Endothelial cell of umbilical vein (primary cell): ENCODE data around the gene DGKH. TPM values are rescaled to one million over a fixed set of nuclear protein-coding genes. Genes with fewer than 3 reads are reported as not detected.

Source experiments
- BruUV-seq: library from RNA; stranded (reverse); fragments of 400-500 nt; replicated peaks from 2 replicates; lab custom pipeline; 2021; lab: Mats Ljungman, UMichigan
- CTCF ChIA-PET: fragments of 300-600, 350-600 bp; sonication (Branson Sonifier 250); formaldehyde crosslinking; loops from one replicate; lab custom pipeline; 2021; ENCODE audit warnings: antibody characterized with exemption, inconsistent platforms; lab: Charles Lee
- POLR2A ChIA-PET: fragments of 300-600, 350-600 bp; sonication (Branson Sonifier 250); formaldehyde crosslinking; loops from one replicate; lab custom pipeline; 2021; ENCODE audit warnings: antibody characterized with exemption, inconsistent platforms; lab: Charles Lee
- DNase-seq: peaks from one replicate; pipeline ENCODE4 v3.0.0-alpha.2; 2011; ENCODE audit warnings: low read depth, low spot score
- FAIRE-seq: peaks from 2 replicates; lab custom pipeline; 2011; peaks lifted over from hg19 to GRCh38; lab: Jason Lieb, UNC
- H2AFZ ChIP-seq: 2 replicates; pipeline ENCODE4 v1.6.0; 2012; ENCODE audit warnings: low read depth, low read length, control low read depth, inconsistent platforms
- H3K27ac ChIP-seq: 2 replicates; pipeline ENCODE4 v1.5.1; 2011; ENCODE audit warnings: low read depth, mild to moderate bottlenecking, control low read depth, low read length, moderate library complexity; ENCODE audit not compliant: insufficient read depth
- H3K27me3 ChIP-seq, 2 experiments: 2 replicates each; pipeline versions ENCODE4 v1.6.0 to v1.6.1; 2011; ENCODE audit warnings: low read length in 2 of 2, mixed read lengths in 1 of 2; ENCODE audit not compliant: control insufficient read depth in 2 of 2, insufficient read depth in 2 of 2
- H3K36me3 ChIP-seq, 2 experiments: 2 replicates in 1 of 2; 3 replicates in 1 of 2; pipeline ENCODE4 v1.5.1; 2011; ENCODE audit warnings: low read length in 2 of 2, mild to moderate bottlenecking in 1 of 2, moderate library complexity in 1 of 2; ENCODE audit not compliant: control insufficient read depth in 2 of 2, insufficient read depth in 2 of 2; ENCODE audit errors: extremely low read depth in 1 of 2
- H3K4me1 ChIP-seq: 3 replicates; pipeline ENCODE4 v1.5.1; 2011; ENCODE audit warnings: mild to moderate bottlenecking, low read length; ENCODE audit not compliant: control insufficient read depth, insufficient read depth; ENCODE audit errors: extremely low read depth
- H3K4me2 ChIP-seq: 2 replicates; pipeline ENCODE4 v1.6.1; 2011; ENCODE audit warnings: low read length, control low read depth, mixed read lengths; ENCODE audit not compliant: insufficient read depth
- H3K4me3 ChIP-seq, 3 experiments: fragments of 200-600 bp in 1 of 3; sonication (generic), shearing (Covaris generic) in 1 of 3; replicated peaks in 1 of 3; 2 replicates each; pipeline ENCODE4 v1.5.1; 2011 to 2016; ENCODE audit warnings: control low read depth in 3 of 3, low read length in 3 of 3, mild to moderate bottlenecking in 2 of 3, inconsistent platforms in 1 of 3, low read depth in 1 of 3, moderate library complexity in 1 of 3; ENCODE audit not compliant: insufficient read depth in 1 of 3
- H3K79me2 ChIP-seq: 2 replicates; pipeline ENCODE4 v1.6.0; 2012; ENCODE audit warnings: low read length, inconsistent platforms; ENCODE audit not compliant: control insufficient read depth, insufficient read depth
- H3K9ac ChIP-seq: replicated peaks from 2 replicates; pipeline ENCODE3; 2011; ENCODE audit warnings: low read length, control low read depth; ENCODE audit not compliant: insufficient read depth; ENCODE audit errors: extremely low read depth
- H3K9me1 ChIP-seq: replicated peaks from 3 replicates; pipeline ENCODE4 v1.6.0; 2011; ENCODE audit warnings: mild to moderate bottlenecking, low read length; ENCODE audit not compliant: control insufficient read depth, insufficient read depth; ENCODE audit errors: extremely low read depth
- H3K9me3 ChIP-seq: replicated peaks from 2 replicates; pipeline ENCODE4 v1.5.1; 2012; ENCODE audit warnings: low read length, inconsistent platforms; ENCODE audit not compliant: control insufficient read depth, insufficient read depth
- H4K20me1 ChIP-seq: replicated peaks from 2 replicates; pipeline ENCODE3; 2011; ENCODE audit warnings: mild to moderate bottlenecking, low read length; ENCODE audit not compliant: control insufficient read depth, insufficient read depth; ENCODE audit errors: extremely low read depth
- EZH2 ChIP-seq: IDR thresholded peaks from 2 replicates; pipeline ENCODE4 v1.6.1; 2012; ENCODE audit warnings: borderline replicate concordance, low read depth, mild to moderate bottlenecking, moderate library complexity, low read length, inconsistent platforms; ENCODE audit not compliant: severe bottlenecking
- FOS ChIP-seq: IDR thresholded peaks from 2 replicates; pipeline ENCODE4 v1.6.1; 2011; ENCODE audit warnings: mild to moderate bottlenecking, low read length, moderate library complexity, borderline replicate concordance; ENCODE audit not compliant: insufficient read depth
- GATA2 ChIP-seq: IDR thresholded peaks from 2 replicates; pipeline ENCODE4 v1.7.0; 2011; ENCODE audit warnings: low read depth, mild to moderate bottlenecking, moderate library complexity, mixed read lengths, low read length; ENCODE audit not compliant: insufficient read length, insufficient read depth
- JUN ChIP-seq: IDR thresholded peaks from 2 replicates; pipeline ENCODE4 v1.6.1; 2011; ENCODE audit warnings: borderline replicate concordance, low read depth; ENCODE audit not compliant: insufficient read length, insufficient read depth
- MYC ChIP-seq: IDR thresholded peaks from one replicate; pipeline ENCODE4 v1.6.1; 2011; ENCODE audit warnings: mild to moderate bottlenecking, low read depth, low read length
- POLR2A ChIP-seq: IDR thresholded peaks from 2 replicates; pipeline ENCODE4 v1.6.1; 2012; ENCODE audit warnings: low read depth, mild to moderate bottlenecking, control low read depth, low read length
- POLR2AphosphoS5 ChIP-seq: IDR thresholded peaks from 2 replicates; pipeline ENCODE4 v1.6.1; 2012; ENCODE audit warnings: low read depth, mild to moderate bottlenecking, control low read depth, low read length, moderate library complexity; ENCODE audit not compliant: insufficient read depth
- dilution Hi-C: fragments of 300-500 bp; cut with MboI; formaldehyde crosslinking; loops from one replicate; pipeline ENCODE4 v1.15.0; 2019; ENCODE audit warnings: low sequenced_read_pairs; ENCODE audit not compliant: extremely low pct_ligation_motif_present
- intact Hi-C: fragments of 100-400 bp; cut with micrococcal nuclease; formaldehyde crosslinking; loops from one replicate; pipeline ENCODE4 v1.10.0; 2022
- polyA plus RNA-seq, 4 experiments: library from polyadenylated mRNA; depleted of rRNA in 3 of 4; stranded (reverse) in 3 of 4; unstranded in 1 of 4; fragments of >200 nt; gene quantifications; 2 replicates each; pipeline versions ENCODE4 v1.2.1 to v1.2.3, GENCODE V29; 2011 to 2012; ENCODE audit warnings: missing spikeins in 1 of 4
- total RNA-seq: library from RNA; stranded (reverse); gene quantifications from 2 replicates; pipeline ENCODE4 v1.2.3, GENCODE V29; 2021
- TF ChIP-seq, protein P1 (sequence below), 2 donors: IDR thresholded peaks; 1 replicate in 1 of 2; 2 replicates in 1 of 2; pipeline ENCODE4 v1.5.1; 2011; ENCODE audit warnings: low read length in 2 of 2, mild to moderate bottlenecking in 2 of 2, moderate library complexity in 2 of 2, control low read depth in 1 of 2, inconsistent platforms in 1 of 2, low read depth in 1 of 2; ENCODE audit not compliant: insufficient read depth in 1 of 2; ENCODE audit errors: extremely low read depth in 1 of 2
- TF ChIP-seq, protein P2 (sequence below): IDR thresholded peaks from 2 replicates; pipeline ENCODE4 v1.6.1; 2011; ENCODE audit not compliant: insufficient read depth, insufficient read length

DGKH gene
- total and polyA plus RNA-seq, 2 donors (not counting 3 experiments of a cell fraction or from before 2014, with no cell fraction given) = 4.1 to 30.1 TPM

DNA sequence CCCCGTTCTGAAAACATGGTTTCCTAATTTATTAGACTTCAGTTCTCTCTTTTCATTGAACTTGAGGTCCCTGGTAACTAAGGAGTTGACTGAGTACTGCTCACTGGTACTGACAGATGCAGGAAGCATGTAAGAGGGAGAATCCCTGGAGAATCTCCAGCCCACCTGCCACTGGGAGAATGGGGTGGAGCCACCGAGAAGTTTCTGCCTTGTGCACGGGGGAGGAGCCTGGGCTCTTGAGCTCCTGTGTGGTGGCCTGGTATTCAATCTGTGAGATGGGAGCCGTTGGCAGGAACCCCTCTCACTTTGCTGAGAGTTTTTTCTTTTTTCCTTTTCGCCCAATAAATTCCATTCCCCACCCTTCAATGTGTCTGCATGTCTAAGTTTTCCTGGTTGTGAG is 210.3 kb downstream of the DGKH start:
- Histone ChIP-seq H3K4me2 (no peak overlapping the region), H3K36me3 (no peaks in the 10 kb centered on the region), H3K4me1 (no peaks in the 10 kb centered on the region), H3K9me3 (no peaks in the 10 kb centered on the region), H3K79me2 (no peaks in the 10 kb centered on the region), H3K27me3 (no peaks in the 10 kb centered on the region), H3K27ac (no peak overlapping the region), H2AFZ (no peak overlapping the region), H3K9ac (no peak overlapping the region), H3K4me3 (no peak overlapping the region), H3K9me1 (no peaks in the 10 kb centered on the region), H4K20me1 (no peaks in the 10 kb centered on the region)
- intact Hi-C loops = no loop called here
- ChIA-PET CTCF (interaction anchor here (1.2 kb wide), 1 partner anchor 8 kb away, joined by 4 read pairs; no protein-coding TSS in a partner anchor), POLR2A (no interaction called here)
- TF ChIP-seq EZH2 (no peak), POLR2AphosphoS5 (no peak), FOS (no peak), MYC (no peak), POLR2A (no peak), JUN (no peak), GATA2 (no peak)
- TF ChIP-seq, protein P1, sequence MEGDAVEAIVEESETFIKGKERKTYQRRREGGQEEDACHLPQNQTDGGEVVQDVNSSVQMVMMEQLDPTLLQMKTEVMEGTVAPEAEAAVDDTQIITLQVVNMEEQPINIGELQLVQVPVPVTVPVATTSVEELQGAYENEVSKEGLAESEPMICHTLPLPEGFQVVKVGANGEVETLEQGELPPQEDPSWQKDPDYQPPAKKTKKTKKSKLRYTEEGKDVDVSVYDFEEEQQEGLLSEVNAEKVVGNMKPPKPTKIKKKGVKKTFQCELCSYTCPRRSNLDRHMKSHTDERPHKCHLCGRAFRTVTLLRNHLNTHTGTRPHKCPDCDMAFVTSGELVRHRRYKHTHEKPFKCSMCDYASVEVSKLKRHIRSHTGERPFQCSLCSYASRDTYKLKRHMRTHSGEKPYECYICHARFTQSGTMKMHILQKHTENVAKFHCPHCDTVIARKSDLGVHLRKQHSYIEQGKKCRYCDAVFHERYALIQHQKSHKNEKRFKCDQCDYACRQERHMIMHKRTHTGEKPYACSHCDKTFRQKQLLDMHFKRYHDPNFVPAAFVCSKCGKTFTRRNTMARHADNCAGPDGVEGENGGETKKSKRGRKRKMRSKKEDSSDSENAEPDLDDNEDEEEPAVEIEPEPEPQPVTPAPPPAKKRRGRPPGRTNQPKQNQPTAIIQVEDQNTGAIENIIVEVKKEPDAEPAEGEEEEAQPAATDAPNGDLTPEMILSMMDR (IDR thresholded peaks at IDR 0.05; ENCODE audit: extremely low read depth in 1 of 2, insufficient read depth in 1 of 2, low read depth in 1 of 2, low read length in 2 of 2) = no peak
- TF ChIP-seq, protein P2, sequence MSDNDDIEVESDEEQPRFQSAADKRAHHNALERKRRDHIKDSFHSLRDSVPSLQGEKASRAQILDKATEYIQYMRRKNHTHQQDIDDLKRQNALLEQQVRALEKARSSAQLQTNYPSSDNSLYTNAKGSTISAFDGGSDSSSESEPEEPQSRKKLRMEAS = no peak
- BruUV-seq = no TSS peak
- dilution Hi-C loops = no loop called here
- FAIRE-seq = no peak
- DNase-seq = no peak
